HUES6 (cell line): ENCODE data around the gene SYPL2.
A peak's percentile ranks its signal among the peaks of the same experiment; 100 is the strongest.
"Not testable (repeated sequence)": the region's sequence is repeated elsewhere in the genome, so short reads cannot be mapped to it uniquely, and the experiment has no call there.

ENCODE experiments used
- H3K27ac ChIP-seq: 2 replicates; pipeline ENCODE4 v1.7.0; 2013; ENCODE audit warnings: low read depth, mild to moderate bottlenecking, low read length, inconsistent platforms
- H3K27me3 ChIP-seq: 2 replicates; pipeline ENCODE4 v1.6.1; 2013; ENCODE audit warnings: low read length; ENCODE audit not compliant: control insufficient read depth, insufficient read depth
- H3K36me3 ChIP-seq: 2 replicates; pipeline ENCODE4 v1.6.1; 2013; ENCODE audit warnings: low read length; ENCODE audit not compliant: control insufficient read depth, insufficient read depth
- H3K4me1 ChIP-seq: 2 replicates; pipeline ENCODE4 v1.6.1; 2013; ENCODE audit warnings: low read length; ENCODE audit not compliant: control insufficient read depth, insufficient read depth
- H3K4me3 ChIP-seq: 2 replicates; pipeline ENCODE4 v1.5.1; 2013; ENCODE audit warnings: low read depth, low read length
- H3K9ac ChIP-seq: one replicate; pipeline ENCODE4 v1.6.1; 2013; ENCODE audit warnings: mild to moderate bottlenecking, low read length
- H3K9me3 ChIP-seq: 2 replicates; pipeline ENCODE4 v1.6.1; 2013; ENCODE audit warnings: low read depth, low read length; ENCODE audit not compliant: control insufficient read depth, insufficient read depth

SYPL2 gene

GRCh38 chr1:109443476-109443875 lies 22.9 kb upstream of the SYPL2 start:
- Histone ChIP-seq H3K4me3 (no peak overlapping the region), H3K9ac (no peak overlapping the region), H3K27ac (no peak overlapping the region), H3K4me1 (no peaks in the 10 kb centered on the region), H3K27me3 (peaks cover 12% of the 10 kb centered on the region; the same call in 1 of the 2 replicates), H3K9me3 (no peaks in the 10 kb centered on the region), H3K36me3 (no peaks in the 10 kb centered on the region)

GRCh38 chr1:109444346-109444745 lies 22.0 kb upstream of the SYPL2 start:
- Histone ChIP-seq H3K9ac (no peak overlapping the region), H3K4me1 (no peaks in the 10 kb centered on the region), H3K4me3 (no peak overlapping the region), H3K9me3 (no peaks in the 10 kb centered on the region), H3K27ac (no peak overlapping the region), H3K36me3 (no peaks in the 10 kb centered on the region), H3K27me3 (peaks cover 12% of the 10 kb centered on the region; the same call in 1 of the 2 replicates)

- H3K9ac ChIP-seq, H3K36me3 ChIP-seq, H3K27ac ChIP-seq, H3K4me1 ChIP-seq, H3K4me3 ChIP-seq, H3K9me3 ChIP-seq: not testable (repeated sequence)
- H3K27me3 ChIP-seq: peaks cover 12% of the 10 kb centered on the region; the same call in 1 of the 2 replicates
Measured at GRCh38 chr1:109445949-109446695, 20.2 kb upstream of the SYPL2 start.

GRCh38 chr1:109447524-109447923 lies 18.8 kb upstream of the SYPL2 start:
- H3K9ac ChIP-seq: no peak overlapping the region
- no peaks in the 10 kb centered on the region for H3K4me1 ChIP-seq
- H3K27ac ChIP-seq: no peak overlapping the region
- H3K36me3 ChIP-seq: no peaks in the 10 kb centered on the region
- peaks cover 6% of the 10 kb centered on the region; the same call in 1 of the 2 replicates for H3K27me3 ChIP-seq
- H3K9me3 ChIP-seq: no peaks in the 10 kb centered on the region
- no peak overlapping the region for H3K4me3 ChIP-seq

GRCh38 chr1:109454497-109455133 lies 11.7 kb upstream of the SYPL2 start:
- Histone ChIP-seq H3K9ac (no peak overlapping the region), H3K27ac (no peak overlapping the region), H3K9me3 (peaks cover 13% of the 10 kb centered on the region), H3K4me1 (no peaks in the 10 kb centered on the region), H3K4me3 (no peak overlapping the region), H3K27me3 (no peaks in the 10 kb centered on the region), H3K36me3 (no peaks in the 10 kb centered on the region)

- Histone ChIP-seq H3K4me1 (no peaks in the 10 kb centered on the region), H3K27ac (no peak overlapping the region), H3K9ac (no peak overlapping the region), H3K27me3 (peaks cover 5% of the 10 kb centered on the region; the same call in 1 of the 2 replicates), H3K9me3 (peaks cover 13% of the 10 kb centered on the region), H3K36me3 (no peaks in the 10 kb centered on the region), H3K4me3 (no peak overlapping the region)
Measured at GRCh38 chr1:109457819-109458218, 8.5 kb upstream of the SYPL2 start.

GRCh38 chr1:109466125-109466451 lies 258 bp upstream of the SYPL2 start:
- H3K27me3 ChIP-seq: peaks cover 79% of the 10 kb centered on the region
- peaks cover 20% of the 10 kb centered on the region for H3K4me1 ChIP-seq
- H3K9ac ChIP-seq: no peak overlapping the region
- no peaks in the 10 kb centered on the region for H3K36me3 ChIP-seq
- H3K27ac ChIP-seq: no peak overlapping the region
- peak overlapping the region; percentile 80 for H3K4me3 ChIP-seq
- no peaks in the 10 kb centered on the region for H3K9me3 ChIP-seq

GRCh38 chr1:109467301-109467777 lies 993 bp downstream of the SYPL2 start:
- Histone ChIP-seq H3K27me3 (peaks cover 79% of the 10 kb centered on the region), H3K9ac (no peak overlapping the region)

GRCh38 chr1:109468061-109468460 lies 1.7 kb downstream of the SYPL2 start:
- Histone ChIP-seq H3K27ac (no peak overlapping the region), H3K27me3 (peaks cover 72% of the 10 kb centered on the region), H3K4me3 (no peak overlapping the region), H3K36me3 (no peaks in the 10 kb centered on the region), H3K4me1 (peaks cover 20% of the 10 kb centered on the region), H3K9me3 (no peaks in the 10 kb centered on the region), H3K9ac (no peak overlapping the region)

More at GRCh38 chr1:109467301-109467777, 993 bp downstream of the SYPL2 start:
- Histone ChIP-seq H3K36me3 (no peaks in the 10 kb centered on the region), H3K27ac (no peak overlapping the region), H3K4me1 (peaks cover 20% of the 10 kb centered on the region), H3K9me3 (no peaks in the 10 kb centered on the region), H3K4me3 (peak overlapping the region; percentile 80)

- H3K4me1 ChIP-seq: peaks cover 20% of the 10 kb centered on the region
- peaks cover 65% of the 10 kb centered on the region for H3K27me3 ChIP-seq
- H3K9ac ChIP-seq: no peak overlapping the region
Measured at GRCh38 chr1:109468903-109469302, 2.6 kb downstream of the SYPL2 start.

GRCh38 chr1:109470245-109470644 lies 3.9 kb downstream of the SYPL2 start:
- peaks cover 59% of the 10 kb centered on the region for H3K27me3 ChIP-seq

More at GRCh38 chr1:109468903-109469302, 2.6 kb downstream of the SYPL2 start:
- Histone ChIP-seq H3K9me3 (no peaks in the 10 kb centered on the region), H3K27ac (no peak overlapping the region), H3K36me3 (no peaks in the 10 kb centered on the region), H3K4me3 (no peak overlapping the region)

More at GRCh38 chr1:109470245-109470644, 3.9 kb downstream of the SYPL2 start:
- Histone ChIP-seq H3K9ac (no peak overlapping the region), H3K27ac (no peak overlapping the region), H3K36me3 (no peaks in the 10 kb centered on the region), H3K9me3 (no peaks in the 10 kb centered on the region), H3K4me3 (no peak overlapping the region), H3K4me1 (peaks cover 20% of the 10 kb centered on the region)
